GM12878 (cell line): ENCODE data around the gene CNTRL. TPM values are rescaled to one million over a fixed set of nuclear protein-coding genes. Genes with fewer than 3 reads are reported as not detected.

Experiments used
- ATAC-seq: fragments of 200-7000 bp; cut with Tn5 transposase; 3 replicates; pipeline ENCODE4 v1.9.1; 2020; ENCODE audit warnings: mild to moderate bottlenecking, moderate library complexity
- BruUV-seq: library from RNA; stranded (reverse); fragments of 400-500 nt; replicated peaks from 2 replicates; lab custom pipeline; 2021; lab: Mats Ljungman, UMichigan
- CTCF ChIA-PET: fragments of 300-600 bp; sonication (Branson Sonifier 250); formaldehyde crosslinking; extraction: SDS; loops from one replicate; lab custom pipeline; 2021; ENCODE audit warnings: inconsistent platforms; lab: Yijun Ruan, JAX
- POLR2A ChIA-PET: fragments of 350-600 bp; formaldehyde crosslinking; extraction: SDS; loops from one replicate; lab custom pipeline; 2021; ENCODE audit warnings: inconsistent platforms; lab: Charles Lee
- RAD21 ChIA-PET: fragments of 300-600 bp; sonication (Branson Sonifier 250); formaldehyde crosslinking; loops from one replicate; lab custom pipeline; 2023; ENCODE audit warnings: antibody characterized with exemption; ENCODE audit not compliant: unreplicated experiment; lab: Charles Lee
- SMC1A ChIA-PET: fragments of 300-600 bp; sonication (Branson Sonifier 250); formaldehyde crosslinking; loops from one replicate; lab custom pipeline; 2023; ENCODE audit not compliant: unreplicated experiment, uncharacterized antibody; lab: Charles Lee
- DNase-seq: peaks from one replicate; pipeline ENCODE4 v3.0.0-alpha.2; 2011; ENCODE audit warnings: low read depth, low spot score
- FAIRE-seq: peaks from 3 replicates; lab custom pipeline; 2011; peaks lifted over from hg19 to GRCh38; lab: Jason Lieb, UNC
- H2AFZ ChIP-seq: 2 replicates; pipeline ENCODE4 v1.6.0; 2011; ENCODE audit warnings: low read depth, low read length, control low read depth; ENCODE audit not compliant: control insufficient read depth
- H3K27ac ChIP-seq: 2 replicates; pipeline ENCODE4 v1.5.1; 2011; ENCODE audit warnings: control low read depth; ENCODE audit not compliant: control insufficient read depth, insufficient read depth
- H3K27me3 ChIP-seq, 2 experiments: replicated peaks in 1 of 2; 2 replicates each; pipeline versions ENCODE4 v1.6.0 to v1.6.1; 2011; ENCODE audit warnings: low read length in 1 of 2; ENCODE audit not compliant: control insufficient read depth in 2 of 2, insufficient read depth in 2 of 2
- H3K36me3 ChIP-seq, 2 experiments: 2 replicates each; pipeline ENCODE4 v1.5.1; 2011; ENCODE audit warnings: low read length in 1 of 2; ENCODE audit not compliant: control insufficient read depth in 2 of 2, insufficient read depth in 2 of 2
- H3K4me1 ChIP-seq: 2 replicates; pipeline ENCODE4 v1.6.1; 2011; ENCODE audit warnings: mild to moderate bottlenecking, low read length, moderate library complexity, mixed read lengths; ENCODE audit not compliant: control insufficient read depth, insufficient read depth
- H3K4me2 ChIP-seq: 2 replicates; pipeline ENCODE4 v1.6.0; 2011; ENCODE audit warnings: control low read depth; ENCODE audit not compliant: control insufficient read depth, insufficient read depth
- H3K4me3 ChIP-seq: fragments of 200-600 bp; sonication (generic); 2 replicates; pipeline ENCODE4 v1.5.1; 2016
- H3K79me2 ChIP-seq: 2 replicates; pipeline ENCODE4 v1.6.0; 2011; ENCODE audit warnings: low read length; ENCODE audit not compliant: control insufficient read depth, insufficient read depth
- H3K9ac ChIP-seq: 2 replicates; pipeline ENCODE4 v1.8.0; 2011; ENCODE audit warnings: low read length, control low read depth, mixed read lengths; ENCODE audit not compliant: control insufficient read depth, insufficient read depth
- H3K9me3 ChIP-seq: replicated peaks from 3 replicates; pipeline ENCODE4 v1.5.1; 2011; ENCODE audit warnings: mild to moderate bottlenecking, low read length; ENCODE audit not compliant: control insufficient read depth, insufficient read depth
- H4K20me1 ChIP-seq: 2 replicates; pipeline ENCODE4 v1.6.0; 2011; ENCODE audit not compliant: control insufficient read depth, insufficient read depth
- ATF7 ChIP-seq: fragments of 450-650 bp; IDR thresholded peaks from 2 replicates; pipeline ENCODE4 v1.6.1; 2016; ENCODE audit warnings: low read depth, mild to moderate bottlenecking
- CBX5 ChIP-seq: sonication (generic); IDR thresholded peaks from 2 replicates; pipeline ENCODE4 v1.6.1; 2016; ENCODE audit warnings: low read depth, moderate library complexity, mild to moderate bottlenecking, inconsistent platforms
- LARP7 ChIP-seq: fragments of 450-650 bp; IDR thresholded peaks from 2 replicates; pipeline ENCODE4 v1.6.1; 2017; ENCODE audit warnings: mild to moderate bottlenecking
- NFIC ChIP-seq: IDR thresholded peaks from 2 replicates; pipeline ENCODE4 v1.6.1; 2012; ENCODE audit warnings: low read depth, mild to moderate bottlenecking, inconsistent platforms, low read length, moderate library complexity
- POLR2A ChIP-seq: IDR thresholded peaks from 2 replicates; pipeline ENCODE4 v1.6.1; 2011; ENCODE audit warnings: low read depth, mild to moderate bottlenecking, low read length
- RELB ChIP-seq: fragments of 450-650 bp; IDR thresholded peaks from 2 replicates; pipeline ENCODE4 v1.6.1; 2017; ENCODE audit warnings: low read depth, mild to moderate bottlenecking, moderate library complexity
- RUNX3 ChIP-seq: IDR thresholded peaks from 2 replicates; pipeline ENCODE4 v1.6.1; 2012; ENCODE audit warnings: low read length, inconsistent platforms
- SPI1 ChIP-seq: IDR thresholded peaks from 2 replicates; pipeline ENCODE4 v1.6.1; 2011; ENCODE audit warnings: low read depth, mild to moderate bottlenecking, low read length, moderate library complexity, borderline replicate concordance; ENCODE audit not compliant: insufficient read depth
- ZNF217 ChIP-seq: fragments of 450-650 bp; IDR thresholded peaks from 2 replicates; pipeline ENCODE4 v1.6.1; 2017; ENCODE audit warnings: antibody characterized with exemption, mild to moderate bottlenecking
- WGBS: methylation state at CpG from one replicate; pipeline ENCODE4 v1.1.6; 2016; ENCODE audit warnings: low lambda C conversion rate; ENCODE audit not compliant: insufficient replicate concordance, insufficient coverage; ENCODE audit errors: missing lambda C conversion rate; 5-methylcytosine and 5-hydroxymethylcytosine counted together
- in situ Hi-C: fragments of 300-500 bp; cut with MboI; formaldehyde crosslinking; loops from 9 replicates; pipeline ENCODE4 v1.14.3; 2018; ENCODE audit warnings: mixed read lengths
- intact Hi-C: fragments of 100-400 bp; cut with micrococcal nuclease; formaldehyde crosslinking; loops from one replicate; pipeline ENCODE4 v1.14.2; 2022; ENCODE audit not compliant: unreplicated experiment
- polyA plus RNA-seq, 11 experiments: library from polyadenylated mRNA; depleted of rRNA in 4 of 11; unstranded in 6 of 11; stranded (reverse) in 5 of 11; fragments of >200 nt; fragmentation: Nextera tagmentation in 4 of 11; fragmentation: Illumina TruSeq in 1 of 11; extraction: Ambion mirVana in 4 of 11; extraction: Trizol in 1 of 11; gene quantifications; 1 replicate in 1 of 11; 2 replicates in 10 of 11; pipeline versions ENCODE4 v1.2.1 to v1.2.3, GENCODE V29; 2011 to 2016; ENCODE audit warnings: inconsistent platforms in 2 of 11, missing spikeins in 2 of 11, low read depth in 1 of 11
- total RNA-seq, 4 experiments: library from RNA; depleted of rRNA in 3 of 4; stranded (reverse); fragments of >200 nt in 3 of 4; fragmentation: Illumina TruSeq in 1 of 4; extraction: Trizol in 1 of 4; gene quantifications; 2 replicates each; pipeline versions ENCODE4 v1.2.1 to v1.2.3, GENCODE V29; 2013 to 2021

CNTRL gene
- total and polyA plus RNA-seq, 10 of the 15 experiments (the other 5 are each of a cell fraction or from before 2014, with no cell fraction given) = 20.0 to 65.4 (median 38.8) TPM

- TF ChIP-seq RELB (0 out of 2 replicates have a peak, but pooled peaks have one; percentile 0), RUNX3 (peak; percentile 5; the same call in 1 of the 2 replicates)
These were observed 689 bp downstream of the CNTRL start (continued) for GRCh38 chr9:121075251-121076036.

GRCh38 chr9:121082075-121082474 is 7.3 kb downstream of the CNTRL start:
- ChIA-PET CTCF (interaction anchor here (1.1 to 4.2 kb wide), 5 partner anchors 9 to 39 kb away, joined by 3 to 23 read pairs (median 4); no protein-coding TSS in a partner anchor), POLR2A (interaction anchor here (1.1 kb wide), 1 partner anchor 61 kb away, joined by 3 read pairs; no protein-coding TSS in a partner anchor), SMC1A (interaction anchor here (1.6 to 3.8 kb wide), 4 partner anchors 10 to 39 kb away, joined by 6 to 22 read pairs (median 14); no protein-coding TSS in a partner anchor), RAD21 (interaction anchor here (1.5 kb wide), 1 partner anchor 40 kb away, joined by 8 read pairs; no protein-coding TSS in a partner anchor)
- no peak overlapping the region for H3K4me3 ChIP-seq
- TF ChIP-seq SPI1 (peak; percentile 64; the same call in 1 of the 2 replicates), CBX5 (no peak), ATF7 (no peak), POLR2A (no peak), NFIC (no peak), ZNF217 (no peak), LARP7 (no peak)
- no peak overlapping the region; the same call in 1 of the 2 replicates for H3K27ac ChIP-seq
- DNase-seq (no peak), ATAC-seq (peak; percentile 54), FAIRE-seq (no peak)
- H4K20me1 ChIP-seq = no peaks in the 10 kb centered on the region
- no peaks in the 10 kb centered on the region for H3K4me1 ChIP-seq
- H3K36me3 ChIP-seq = peaks cover 5% of the 10 kb centered on the region in 2 experiments; a peak in 3 of 4 replicates
- no TSS peak for BruUV-seq
- peaks cover 8% of the 10 kb centered on the region for H3K79me2 ChIP-seq
- 56% methylated on average over 1 of the region's 1 CpG for WGBS
- no peaks in the 10 kb centered on the region for H3K27me3 ChIP-seq
- intact Hi-C loops = no loop called here
- no peaks in the 10 kb centered on the region for H3K9me3 ChIP-seq
- H3K4me2 ChIP-seq = no peak overlapping the region
- in situ Hi-C loops = no loop called here
- H2AFZ ChIP-seq = no peak overlapping the region
- no peak overlapping the region for H3K9ac ChIP-seq
